HL-60 (cell line): Measurements from ENCODE around the gene CAMTA1.

Experiments used
- DNase-seq, 2 experiments: peaks; one replicate each; pipeline ENCODE4 v3.0.0-alpha.2; 2010 to 2020; ENCODE audit warnings: low read depth in 1 of 2, low spot score in 1 of 2
- H3K27ac ChIP-seq: fragments of 250-450 bp; sonication (Bioruptor Pico); replicated peaks from 2 replicates; pipeline ENCODE4 v1.5.1; 2020; ENCODE audit warnings: mild to moderate bottlenecking, moderate library complexity
- H3K27me3 ChIP-seq: fragments of 250-450 bp; sonication (Bioruptor Pico); 2 replicates; pipeline ENCODE4 v1.5.1; 2021; ENCODE audit warnings: mild to moderate bottlenecking, moderate library complexity; ENCODE audit not compliant: insufficient read depth, poor library complexity, severe bottlenecking
- H3K4me3 ChIP-seq: replicated peaks from 2 replicates; pipeline ENCODE4 v1.5.1; 2011; ENCODE audit warnings: mild to moderate bottlenecking, control low read depth, low read length; ENCODE audit not compliant: insufficient read depth
- GABPA ChIP-seq: IDR thresholded peaks from 2 replicates; pipeline ENCODE4 v1.6.1; 2012; ENCODE audit warnings: low read depth
- POLR2AphosphoS5 ChIP-seq: IDR thresholded peaks from 2 replicates; pipeline ENCODE4 v1.6.1; 2012; ENCODE audit warnings: low read depth
- SPI1 ChIP-seq: IDR thresholded peaks from 2 replicates; pipeline ENCODE4 v1.6.1; 2012; ENCODE audit warnings: low read depth, mild to moderate bottlenecking, borderline replicate concordance
- TF ChIP-seq, protein P1 (sequence below): IDR thresholded peaks from 2 replicates; pipeline ENCODE4 v1.6.1; 2012; ENCODE audit warnings: low read depth; ENCODE audit not compliant: insufficient replicate concordance
- TF ChIP-seq, protein P2 (sequence below): IDR thresholded peaks from one replicate; pipeline ENCODE4 v1.5.1; 2011; ENCODE audit warnings: low read length, control low read depth, inconsistent platforms; ENCODE audit not compliant: insufficient read depth

CAMTA1 gene

DNA sequence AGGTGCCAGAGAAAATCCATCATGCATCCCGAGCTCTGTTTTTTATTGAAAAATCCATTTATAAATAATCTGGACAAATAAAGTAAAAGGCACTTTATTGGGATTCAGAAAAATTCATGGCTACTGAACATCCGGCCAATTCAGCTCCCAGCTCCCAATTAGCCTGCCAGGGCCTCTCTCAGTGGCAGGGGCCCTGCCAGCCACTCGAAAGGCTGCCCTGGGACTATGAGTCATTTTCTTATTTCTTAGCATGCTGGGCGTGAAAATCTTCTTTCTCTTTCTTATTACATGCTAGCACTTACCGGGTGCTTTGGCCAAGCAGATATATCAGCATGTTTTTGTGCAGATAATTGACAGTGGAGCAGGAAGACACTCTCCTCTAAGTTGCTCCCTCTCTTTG lies 283.3 kb downstream of the CAMTA1 start:
- Histone ChIP-seq H3K27ac (no peak overlapping the region), H3K27me3 (no peaks in the 10 kb centered on the region), H3K4me3 (no peak overlapping the region)
- no peak for DNase-seq
- TF ChIP-seq, protein P1, sequence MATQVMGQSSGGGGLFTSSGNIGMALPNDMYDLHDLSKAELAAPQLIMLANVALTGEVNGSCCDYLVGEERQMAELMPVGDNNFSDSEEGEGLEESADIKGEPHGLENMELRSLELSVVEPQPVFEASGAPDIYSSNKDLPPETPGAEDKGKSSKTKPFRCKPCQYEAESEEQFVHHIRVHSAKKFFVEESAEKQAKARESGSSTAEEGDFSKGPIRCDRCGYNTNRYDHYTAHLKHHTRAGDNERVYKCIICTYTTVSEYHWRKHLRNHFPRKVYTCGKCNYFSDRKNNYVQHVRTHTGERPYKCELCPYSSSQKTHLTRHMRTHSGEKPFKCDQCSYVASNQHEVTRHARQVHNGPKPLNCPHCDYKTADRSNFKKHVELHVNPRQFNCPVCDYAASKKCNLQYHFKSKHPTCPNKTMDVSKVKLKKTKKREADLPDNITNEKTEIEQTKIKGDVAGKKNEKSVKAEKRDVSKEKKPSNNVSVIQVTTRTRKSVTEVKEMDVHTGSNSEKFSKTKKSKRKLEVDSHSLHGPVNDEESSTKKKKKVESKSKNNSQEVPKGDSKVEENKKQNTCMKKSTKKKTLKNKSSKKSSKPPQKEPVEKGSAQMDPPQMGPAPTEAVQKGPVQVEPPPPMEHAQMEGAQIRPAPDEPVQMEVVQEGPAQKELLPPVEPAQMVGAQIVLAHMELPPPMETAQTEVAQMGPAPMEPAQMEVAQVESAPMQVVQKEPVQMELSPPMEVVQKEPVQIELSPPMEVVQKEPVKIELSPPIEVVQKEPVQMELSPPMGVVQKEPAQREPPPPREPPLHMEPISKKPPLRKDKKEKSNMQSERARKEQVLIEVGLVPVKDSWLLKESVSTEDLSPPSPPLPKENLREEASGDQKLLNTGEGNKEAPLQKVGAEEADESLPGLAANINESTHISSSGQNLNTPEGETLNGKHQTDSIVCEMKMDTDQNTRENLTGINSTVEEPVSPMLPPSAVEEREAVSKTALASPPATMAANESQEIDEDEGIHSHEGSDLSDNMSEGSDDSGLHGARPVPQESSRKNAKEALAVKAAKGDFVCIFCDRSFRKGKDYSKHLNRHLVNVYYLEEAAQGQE = no peak
- TF ChIP-seq, protein P2, sequence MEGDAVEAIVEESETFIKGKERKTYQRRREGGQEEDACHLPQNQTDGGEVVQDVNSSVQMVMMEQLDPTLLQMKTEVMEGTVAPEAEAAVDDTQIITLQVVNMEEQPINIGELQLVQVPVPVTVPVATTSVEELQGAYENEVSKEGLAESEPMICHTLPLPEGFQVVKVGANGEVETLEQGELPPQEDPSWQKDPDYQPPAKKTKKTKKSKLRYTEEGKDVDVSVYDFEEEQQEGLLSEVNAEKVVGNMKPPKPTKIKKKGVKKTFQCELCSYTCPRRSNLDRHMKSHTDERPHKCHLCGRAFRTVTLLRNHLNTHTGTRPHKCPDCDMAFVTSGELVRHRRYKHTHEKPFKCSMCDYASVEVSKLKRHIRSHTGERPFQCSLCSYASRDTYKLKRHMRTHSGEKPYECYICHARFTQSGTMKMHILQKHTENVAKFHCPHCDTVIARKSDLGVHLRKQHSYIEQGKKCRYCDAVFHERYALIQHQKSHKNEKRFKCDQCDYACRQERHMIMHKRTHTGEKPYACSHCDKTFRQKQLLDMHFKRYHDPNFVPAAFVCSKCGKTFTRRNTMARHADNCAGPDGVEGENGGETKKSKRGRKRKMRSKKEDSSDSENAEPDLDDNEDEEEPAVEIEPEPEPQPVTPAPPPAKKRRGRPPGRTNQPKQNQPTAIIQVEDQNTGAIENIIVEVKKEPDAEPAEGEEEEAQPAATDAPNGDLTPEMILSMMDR = no peak
- TF ChIP-seq GABPA (no peak), SPI1 (no peak), POLR2AphosphoS5 (no peak)

DNA sequence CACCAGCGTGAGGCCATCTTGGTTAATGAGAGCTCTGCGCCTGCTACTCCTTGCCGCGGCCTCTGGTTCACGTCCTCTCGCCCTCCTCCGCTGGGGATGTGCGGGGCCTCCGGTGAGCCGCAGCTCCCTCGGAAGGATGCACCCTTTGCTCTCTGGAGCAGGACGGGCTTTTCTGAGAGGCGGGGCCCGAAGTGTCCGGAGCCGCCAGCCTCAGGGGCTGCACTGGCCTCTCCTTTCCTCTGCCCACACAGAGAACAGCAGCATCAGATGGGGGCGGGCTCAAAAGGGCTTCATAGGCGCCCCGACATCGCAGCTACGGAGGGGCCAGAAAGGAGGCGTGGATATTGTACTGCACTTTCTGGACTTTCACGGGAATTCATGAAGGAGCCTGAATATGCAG lies 284.7 kb downstream of the CAMTA1 start:
- H3K4me3 ChIP-seq = no peak overlapping the region
- no peak overlapping the region for H3K27ac ChIP-seq
- DNase-seq = no peak
- H3K27me3 ChIP-seq = no peaks in the 10 kb centered on the region
- TF ChIP-seq SPI1 (no peak), GABPA (no peak), POLR2AphosphoS5 (no peak)
- TF ChIP-seq, protein P2 = no peak
- TF ChIP-seq, protein P1 = no peak

DNA sequence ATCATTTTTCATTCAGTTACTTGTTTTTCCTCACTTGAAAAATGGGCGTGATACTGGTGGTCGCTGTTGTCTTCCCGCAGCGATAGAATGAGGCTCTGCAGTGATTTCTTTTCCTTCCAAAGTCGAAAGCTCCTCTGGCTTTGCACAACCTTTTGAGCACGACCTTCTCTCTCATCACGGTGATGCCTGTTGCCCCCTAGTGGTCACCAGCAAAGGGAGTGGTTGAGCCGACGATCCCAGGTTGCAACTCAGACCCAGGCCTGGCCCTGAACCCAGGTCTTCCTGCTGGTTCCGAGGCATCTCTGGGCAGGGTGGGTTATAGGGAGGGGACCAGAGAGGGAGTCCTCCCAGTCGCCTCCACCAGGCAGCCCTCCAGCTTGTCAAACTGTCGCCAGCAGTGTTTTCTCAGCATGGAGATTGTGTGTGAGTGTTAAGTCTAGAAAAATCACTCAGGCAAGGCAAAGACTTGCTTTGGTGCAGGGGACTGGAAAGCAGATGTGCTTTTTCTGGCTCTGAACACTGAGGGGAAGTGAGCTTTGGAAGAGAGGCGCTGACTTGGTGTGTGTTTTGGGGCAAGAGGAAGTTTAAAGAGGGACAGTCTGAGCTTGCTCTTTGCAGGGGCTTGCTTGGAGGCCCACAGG lies 285.3 kb downstream of the CAMTA1 start:
- TF ChIP-seq SPI1 (no peak), POLR2AphosphoS5 (no peak), GABPA (no peak)
- TF ChIP-seq, protein P2 = peak; percentile 85
- TF ChIP-seq, protein P1 = no peak
- H3K27me3 ChIP-seq = no peaks in the 10 kb centered on the region
- H3K4me3 ChIP-seq = no peak overlapping the region
- peak; percentile 4 to 40 for DNase-seq
- no peak overlapping the region for H3K27ac ChIP-seq
